Natural killer cell (primary cell): ENCODE data around the gene HES2. TPM values are rescaled to one million over a fixed set of nuclear protein-coding genes. Genes with fewer than 3 reads are reported as not detected.
"Not testable (repeated sequence)": the region's sequence is repeated elsewhere in the genome, so short reads cannot be mapped to it uniquely, and the experiment has no call there.

Experiments used
- ATAC-seq, 3 donors: fragments of 150-1000 bp in 2 of 3; fragments of 200-7000 bp in 1 of 3; cut with Tn5 transposase; 1 replicate in 1 of 3; 2 replicates in 2 of 3; pipeline ENCODE4 v1.10.0; 2021; ENCODE audit warnings: mild to moderate bottlenecking in 2 of 3, moderate library complexity in 2 of 3
- DNase-seq, 2 donors: peaks; one replicate each; pipeline versions ENCODE4 v3.0.0 to v3.0.0-alpha.2; 2013 to 2021; ENCODE audit warnings: mixed read lengths in 1 of 2
- H3K27ac ChIP-seq: one replicate; pipeline ENCODE4 v1.5.1; 2013; ENCODE audit warnings: mild to moderate bottlenecking, low read length
- H3K27me3 ChIP-seq: one replicate; pipeline ENCODE4 v1.6.1; 2013; ENCODE audit warnings: low read length; ENCODE audit not compliant: control insufficient read depth, insufficient read depth
- H3K36me3 ChIP-seq: one replicate; pipeline ENCODE4 v1.6.1; 2013; ENCODE audit warnings: low read length; ENCODE audit not compliant: control insufficient read depth, insufficient read depth
- H3K4me1 ChIP-seq: one replicate; pipeline ENCODE4 v1.6.1; 2013; ENCODE audit warnings: low read length; ENCODE audit not compliant: control insufficient read depth, insufficient read depth
- H3K4me3 ChIP-seq: one replicate; pipeline ENCODE4 v1.5.1; 2013; ENCODE audit warnings: low read length
- H3K9me3 ChIP-seq: one replicate; pipeline ENCODE4 v1.6.1; 2013; ENCODE audit warnings: low read length; ENCODE audit not compliant: control insufficient read depth, insufficient read depth
- H3K27ac Mint-ChIP-seq, 2 donors: one replicate each; pipeline ENCODE4 v1.8.0; 2022; ENCODE audit warnings: mild to moderate bottlenecking in 2 of 2, mixed read lengths in 2 of 2, moderate library complexity in 1 of 2
- H3K27me3 Mint-ChIP-seq, 2 donors: one replicate each; pipeline ENCODE4 v1.8.0; 2022; ENCODE audit warnings: low read depth in 2 of 2, mixed read lengths in 2 of 2
- H3K36me3 Mint-ChIP-seq: one replicate; pipeline ENCODE4 v1.8.0; 2022; ENCODE audit warnings: mixed read lengths
- H3K4me1 Mint-ChIP-seq, 2 donors: one replicate each; pipeline ENCODE4 v1.8.0; 2022; ENCODE audit warnings: mixed read lengths in 2 of 2
- H3K4me3 Mint-ChIP-seq: one replicate; pipeline ENCODE4 v1.8.0; 2022; ENCODE audit warnings: mild to moderate bottlenecking, moderate library complexity, mixed read lengths
- H3K9me3 Mint-ChIP-seq, 2 donors: one replicate each; pipeline ENCODE4 v1.8.0; 2022; ENCODE audit warnings: mixed read lengths in 2 of 2
- CTCF ChIP-seq: fragments of 200-600 bp; IDR thresholded peaks from one replicate; pipeline ENCODE4 v1.8.0; 2022; ENCODE audit warnings: antibody characterized with exemption
- WGBS: methylation state at CpG from one replicate; pipeline ENCODE4 v1.1.7; 2013; ENCODE audit warnings: missing lambda C conversion rate; ENCODE audit not compliant: insufficient coverage; 5-methylcytosine and 5-hydroxymethylcytosine counted together
- intact Hi-C: fragments of 100-400 bp; cut with micrococcal nuclease; formaldehyde crosslinking; loops from one replicate; pipeline ENCODE4 v1.14.2; 2022
- total RNA-seq, 4 donors: library from RNA; stranded (reverse); fragments of 120-200 nt in 1 of 4; gene quantifications; one replicate each; pipeline versions ENCODE4 v1.2.3 to v1.2.4, GENCODE V29; 2013 to 2022

HES2 gene
- total RNA-seq, 3 donors from 2014 or later (not counting 1 experiment from before 2014, with no cell fraction given), result not detected

DNA sequence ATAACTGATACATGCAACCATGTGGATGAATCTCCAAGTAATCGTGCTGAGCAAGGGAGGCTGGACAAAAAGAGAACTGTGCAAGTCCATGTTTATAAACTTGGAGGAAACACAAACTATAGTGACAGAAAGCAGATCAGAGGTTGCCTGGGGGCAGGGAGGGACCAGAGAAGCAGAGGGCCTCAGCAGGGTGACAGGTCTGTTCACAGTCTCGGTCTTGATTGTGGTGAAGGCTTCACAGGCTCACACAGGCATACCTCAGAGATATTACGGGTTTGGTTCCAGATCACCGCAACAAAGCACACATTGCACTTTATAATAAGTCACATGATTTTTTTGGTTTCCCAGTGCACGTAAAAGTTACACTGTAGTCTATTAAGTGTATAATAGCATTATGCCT, 54.7 kb downstream of the HES2 start:
- Mint-ChIP-seq H3K4me1 (peaks cover 18 to 26% of the 10 kb centered on the region in 2 donors), H3K27me3 (no peaks in the 10 kb centered on the region), H3K27ac (peak overlapping the region; percentile 73 to 79), H3K9me3 (no peaks in the 10 kb centered on the region), H3K36me3 (no peaks in the 10 kb centered on the region), H3K4me3 (peak overlapping the region; percentile 65)
- Histone ChIP-seq H3K4me1 (peaks cover 33% of the 10 kb centered on the region), H3K27me3 (no peaks in the 10 kb centered on the region), H3K4me3 (no peak overlapping the region), H3K27ac (peak overlapping the region; percentile 28), H3K36me3 (no peaks in the 10 kb centered on the region), H3K9me3 (no peaks in the 10 kb centered on the region)
- DNase-seq (peak in 1 of 2 donors; percentile 82), ATAC-seq (peak; percentile 75 to 97 (median 93))
- intact Hi-C loops, result loop anchor here (2.0 kb wide), 1 partner anchor 28 kb away; the partner anchor contains the start of gene ACOT7
- WGBS, result 49% methylated on average over 2 of the region's 5 CpGs
- TF ChIP-seq CTCF, result no peak

GRCh38 chr1:6363085-6363884, 56.4 kb downstream of the HES2 start:
- DNase-seq, result peak in 1 of 2 donors; percentile 53
- Mint-ChIP-seq H3K4me1 (peaks cover 24 to 42% of the 10 kb centered on the region in 2 donors), H3K27ac (peak overlapping the region in 1 of 2 donors; percentile 4)
- H3K4me3 ChIP-seq, H3K4me3 Mint-ChIP-seq, ATAC-seq, H3K36me3 ChIP-seq, H3K27ac ChIP-seq, intact Hi-C loops, H3K27me3 Mint-ChIP-seq, H3K36me3 Mint-ChIP-seq, H3K9me3 Mint-ChIP-seq, H3K27me3 ChIP-seq, H3K9me3 ChIP-seq: not testable (repeated sequence)
- peak; percentile 47 for TF ChIP-seq CTCF
- 60% methylated on average over 19 of the region's 20 CpGs for WGBS
- H3K4me1 ChIP-seq, result peaks cover 51% of the 10 kb centered on the region

Other genes with a start within 250 kb of the HES2 start
- gene CHD5, start 239.6 kb downstream of the HES2 start, total RNA-seq, result 1 to 10 TPM in 1 of 3 donors, under 1 TPM in 2; 0.34 to 1.2 (median 0.73) TPM
- gene RPL22, start 220.3 kb downstream of the HES2 start, total RNA-seq, result 100 to 1,000 TPM; 210 to 239 (median 228) TPM
- gene RNF207, start 213.8 kb downstream of the HES2 start, total RNA-seq, result 1 to 10 TPM; 2.1 to 5.5 (median 2.3) TPM
- gene ICMT, start 184.0 kb downstream of the HES2 start, total RNA-seq, result 10 to 100 TPM in 2 of 3 donors, 1 to 10 TPM in 1; 8.6 to 16.9 (median 15.6) TPM
- gene HES3, start 175.7 kb downstream of the HES2 start, total RNA-seq, result not detected
- gene GPR153, start 158.8 kb downstream of the HES2 start, total RNA-seq, result 1 to 10 TPM; 8.5 to 9.7 (median 8.7) TPM
- gene ACOT7, start 26.2 kb downstream of the HES2 start, total RNA-seq, result 10 to 100 TPM; 11.5 to 16.9 (median 15.4) TPM
- gene ESPN, start 4.9 kb upstream of the HES2 start, total RNA-seq, result 1 to 10 TPM; 1.1 to 2.0 (median 1.7) TPM
- gene TNFRSF25, start 46.3 kb upstream of the HES2 start, total RNA-seq, result 10 to 100 TPM; 14.5 to 41.5 (median 19.9) TPM
- 1 to 10 TPM in 1 of 3 donors, under 1 TPM in 2; 0.16 to 1.1 (median 0.54) TPM for gene PLEKHG5, start 71.7 kb upstream of the HES2 start, total RNA-seq
- 10 to 100 TPM; 40.7 to 53.3 (median 52.0) TPM for gene NOL9, start 134.6 kb upstream of the HES2 start, total RNA-seq
- gene TAS1R1, start 135.4 kb upstream of the HES2 start, total RNA-seq, result not detected
- gene ZBTB48, start 160.1 kb upstream of the HES2 start, total RNA-seq, result 10 to 100 TPM; 45.6 to 56.4 (median 54.0) TPM
- 10 to 100 TPM; 23.5 to 37.8 (median 28.9) TPM for gene KLHL21, start 182.9 kb upstream of the HES2 start, total RNA-seq
- gene PHF13, start 193.8 kb upstream of the HES2 start, total RNA-seq, result 10 to 100 TPM in 2 of 3 donors, 1 to 10 TPM in 1; 7.3 to 14.2 (median 10.9) TPM
- 10 to 100 TPM; 11.7 to 23.4 (median 23.1) TPM for gene THAP3, start 204.9 kb upstream of the HES2 start, total RNA-seq